ENCODE data around the gene TFCP2L1. TPM values are rescaled to one million over a fixed set of nuclear protein-coding genes. Genes with fewer than 3 reads are reported as not detected.

TFCP2L1 gene
- total and polyA plus RNA-seq, 2 of the 4 experiments (the other 2 are of a cell fraction) = not detected

DNA sequence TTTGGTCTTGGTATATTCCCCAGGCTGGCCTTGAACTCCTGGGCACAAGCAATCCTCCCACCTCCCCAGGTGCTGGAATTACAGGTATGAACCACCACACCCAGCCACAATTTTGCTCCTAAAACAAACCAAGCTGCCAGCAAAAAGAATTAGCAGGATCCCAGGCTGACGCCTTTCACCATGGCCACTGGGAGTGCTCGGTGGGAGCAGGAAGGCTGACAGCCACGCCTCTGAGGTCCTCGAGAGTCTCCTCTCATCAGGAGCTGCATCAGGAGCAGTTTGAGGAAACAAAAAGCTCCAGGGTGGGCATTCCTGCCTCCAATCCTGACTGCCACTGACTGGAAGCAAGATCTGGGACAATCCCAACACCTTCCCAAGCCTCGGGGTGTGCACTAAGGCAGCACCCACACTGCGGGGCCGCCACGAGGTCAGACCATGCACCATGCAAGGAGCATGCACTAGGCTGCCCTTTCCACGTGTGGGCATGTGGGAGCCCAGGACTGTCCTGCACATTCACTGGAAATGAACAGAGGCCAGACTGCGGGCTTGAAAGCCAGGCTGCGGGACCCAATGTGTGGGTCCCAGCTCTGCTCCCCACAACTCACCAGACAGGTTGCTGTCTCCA, 51.4 kb downstream of the TFCP2L1 start:
- H2AFZ ChIP-seq (replicated peaks; ENCODE audit: low read length, poor library complexity) = no peak overlapping the region
- H3K14ac ChIP-seq (replicated peaks; ENCODE audit: low read depth, low read length) = no peak overlapping the region
- H2AK5ac ChIP-seq (ENCODE audit: low read depth, low read length) = no peak overlapping the region
- ATAC-seq (ENCODE audit: low read depth) (no peak), DNase-seq (no peak)
- intact Hi-C loops (cut with micrococcal nuclease) (no loop called here), dilution Hi-C loops (cut with HindIII; ENCODE audit: low sequenced_read_pairs, unreplicated experiment) (no loop called here), in situ Hi-C loops (cut with MboI; ENCODE audit: low sequenced_read_pairs) (no loop called here)
- no TSS peak for BruUV-seq (replicated peaks)
- H4K5ac ChIP-seq (ENCODE audit: low read depth, low read length) = no peak overlapping the region
- 42% methylated on average over 8 of the region's 11 CpGs; no CpG with 5 or more reads in 1 of the 2 experiments for WGBS, 2 experiments (ENCODE audit: extremely low coverage in 2 of 2, insufficient read length in 1 of 2)
- no peaks in the 10 kb centered on the region for H3K9me1 ChIP-seq (ENCODE audit: insufficient read depth, low read length)
- no peaks in the 10 kb centered on the region for H3K4me1 ChIP-seq (ENCODE audit: control insufficient read depth, insufficient read depth, low read length)
- H2BK120ac ChIP-seq (ENCODE audit: low read depth, low read length) = no peak overlapping the region
- no peak overlapping the region for H3K18ac ChIP-seq (ENCODE audit: low read depth, low read length)
- H3K27ac ChIP-seq (ENCODE audit: insufficient read depth, low read length) = no peak overlapping the region
- no peak overlapping the region for H3K4ac ChIP-seq (ENCODE audit: low read depth, low read length)
- H4K91ac ChIP-seq (ENCODE audit: insufficient read depth, low read depth, low read length) = no peak overlapping the region
- H3K27me3 ChIP-seq (ENCODE audit: control insufficient read depth, insufficient read depth, low read length) = peaks cover 43% of the 10 kb centered on the region
- H3K9ac ChIP-seq (ENCODE audit: low read depth, low read length) = no peak overlapping the region
- H3K4me2 ChIP-seq (ENCODE audit: low read depth, low read length) = no peak overlapping the region
- no peak overlapping the region for H2BK5ac ChIP-seq (ENCODE audit: low read depth, low read length, poor library complexity, severe bottlenecking)
- H4K8ac ChIP-seq (ENCODE audit: low read depth in 2 of 2, low read length in 2 of 2) = no peak overlapping the region
- no peak overlapping the region for H3K4me3 ChIP-seq (ENCODE audit: insufficient read depth, low read depth, low read length)
- no peaks in the 10 kb centered on the region for H3K9me3 ChIP-seq (ENCODE audit: control insufficient read depth, insufficient read depth, low read length)
- no peak overlapping the region for H2AK9ac ChIP-seq (replicated peaks; ENCODE audit: low read depth, low read length, poor library complexity)
- H3K56ac ChIP-seq (ENCODE audit: extremely low read depth, insufficient read depth, low read length) = no peak overlapping the region
- CTCF ChIA-PET = no interaction called here
- H3K79me1 ChIP-seq (ENCODE audit: low read depth in 1 of 2, low read length in 2 of 2) = no peaks in the 10 kb centered on the region
- POLR2A ChIA-PET (ENCODE audit: unreplicated experiment) = no interaction called here
- H3K23ac ChIP-seq (ENCODE audit: low read depth, low read length) = no peak overlapping the region
- no peaks in the 10 kb centered on the region for H3K36me3 ChIP-seq (ENCODE audit: control insufficient read depth, insufficient read depth, low read length)
- no peak overlapping the region for H2BK15ac ChIP-seq (ENCODE audit: low read depth, low read length)
- H4K20me1 ChIP-seq (ENCODE audit: insufficient read depth, low read length) = no peaks in the 10 kb centered on the region
- H2BK20ac ChIP-seq (ENCODE audit: low read depth, low read length) = no peak overlapping the region
- TF ChIP-seq SMC3 (IDR thresholded peaks at IDR 0.05; ENCODE audit: low read depth, low read length) (no peak), FOS (IDR thresholded peaks at IDR 0.05; ENCODE audit: low read depth, low read length) (no peak), RCOR1 (IDR thresholded peaks at IDR 0.05; ENCODE audit: insufficient replicate concordance, low read length) (no peak), MXI1 (IDR thresholded peaks at IDR 0.05; ENCODE audit: borderline replicate concordance, low read depth, low read length) (no peak), MAFK (IDR thresholded peaks at IDR 0.05; ENCODE audit: low read depth, low read length) (no peak), MAZ (IDR thresholded peaks at IDR 0.05; ENCODE audit: borderline replicate concordance, low read depth, low read length) (no peak), POLR2A (IDR thresholded peaks at IDR 0.05; ENCODE audit: low read depth, low read length) (no peak), RFX5 (IDR thresholded peaks at IDR 0.05; ENCODE audit: low read depth, low read length) (no peak), BHLHE40 (IDR thresholded peaks at IDR 0.05; ENCODE audit: low read depth, low read length) (no peak), NFE2L2 (IDR thresholded peaks at IDR 0.05; ENCODE audit: low read depth, low read length) (no peak), CEBPB (IDR thresholded peaks at IDR 0.05; ENCODE audit: low read depth, low read length) (no peak)
- TF ChIP-seq, protein P1, sequence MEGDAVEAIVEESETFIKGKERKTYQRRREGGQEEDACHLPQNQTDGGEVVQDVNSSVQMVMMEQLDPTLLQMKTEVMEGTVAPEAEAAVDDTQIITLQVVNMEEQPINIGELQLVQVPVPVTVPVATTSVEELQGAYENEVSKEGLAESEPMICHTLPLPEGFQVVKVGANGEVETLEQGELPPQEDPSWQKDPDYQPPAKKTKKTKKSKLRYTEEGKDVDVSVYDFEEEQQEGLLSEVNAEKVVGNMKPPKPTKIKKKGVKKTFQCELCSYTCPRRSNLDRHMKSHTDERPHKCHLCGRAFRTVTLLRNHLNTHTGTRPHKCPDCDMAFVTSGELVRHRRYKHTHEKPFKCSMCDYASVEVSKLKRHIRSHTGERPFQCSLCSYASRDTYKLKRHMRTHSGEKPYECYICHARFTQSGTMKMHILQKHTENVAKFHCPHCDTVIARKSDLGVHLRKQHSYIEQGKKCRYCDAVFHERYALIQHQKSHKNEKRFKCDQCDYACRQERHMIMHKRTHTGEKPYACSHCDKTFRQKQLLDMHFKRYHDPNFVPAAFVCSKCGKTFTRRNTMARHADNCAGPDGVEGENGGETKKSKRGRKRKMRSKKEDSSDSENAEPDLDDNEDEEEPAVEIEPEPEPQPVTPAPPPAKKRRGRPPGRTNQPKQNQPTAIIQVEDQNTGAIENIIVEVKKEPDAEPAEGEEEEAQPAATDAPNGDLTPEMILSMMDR (conservative IDR thresholded peaks at IDR 0.05; ENCODE audit: low read depth, low read length) = no peak
- TF ChIP-seq, protein P2, sequence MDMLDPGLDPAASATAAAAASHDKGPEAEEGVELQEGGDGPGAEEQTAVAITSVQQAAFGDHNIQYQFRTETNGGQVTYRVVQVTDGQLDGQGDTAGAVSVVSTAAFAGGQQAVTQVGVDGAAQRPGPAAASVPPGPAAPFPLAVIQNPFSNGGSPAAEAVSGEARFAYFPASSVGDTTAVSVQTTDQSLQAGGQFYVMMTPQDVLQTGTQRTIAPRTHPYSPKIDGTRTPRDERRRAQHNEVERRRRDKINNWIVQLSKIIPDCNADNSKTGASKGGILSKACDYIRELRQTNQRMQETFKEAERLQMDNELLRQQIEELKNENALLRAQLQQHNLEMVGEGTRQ (IDR thresholded peaks at IDR 0.05; ENCODE audit: low read depth, low read length) = no peak
- TF ChIP-seq, protein P3, sequence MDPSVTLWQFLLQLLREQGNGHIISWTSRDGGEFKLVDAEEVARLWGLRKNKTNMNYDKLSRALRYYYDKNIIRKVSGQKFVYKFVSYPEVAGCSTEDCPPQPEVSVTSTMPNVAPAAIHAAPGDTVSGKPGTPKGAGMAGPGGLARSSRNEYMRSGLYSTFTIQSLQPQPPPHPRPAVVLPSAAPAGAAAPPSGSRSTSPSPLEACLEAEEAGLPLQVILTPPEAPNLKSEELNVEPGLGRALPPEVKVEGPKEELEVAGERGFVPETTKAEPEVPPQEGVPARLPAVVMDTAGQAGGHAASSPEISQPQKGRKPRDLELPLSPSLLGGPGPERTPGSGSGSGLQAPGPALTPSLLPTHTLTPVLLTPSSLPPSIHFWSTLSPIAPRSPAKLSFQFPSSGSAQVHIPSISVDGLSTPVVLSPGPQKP (IDR thresholded peaks at IDR 0.05; ENCODE audit: borderline replicate concordance, low read depth, low read length) = no peak
